Muscle of leg (tissue), 11 donors: ENCODE results near the gene CCDC91. TPM values are rescaled to one million over a fixed set of nuclear protein-coding genes. Genes with fewer than 3 reads are reported as not detected.
"Not testable (repeated sequence)": the region's sequence is repeated elsewhere in the genome, so short reads cannot be mapped to it uniquely, and the experiment has no call there.

Source experiments
- DNase-seq: peaks from one replicate; pipeline ENCODE4 v3.0.0; 2013
- H3K27ac ChIP-seq: one replicate; pipeline ENCODE4 v1.5.1; 2013; ENCODE audit warnings: mild to moderate bottlenecking, low read length, control low read depth
- H3K27me3 ChIP-seq: one replicate; pipeline ENCODE4 v1.6.1; 2013; ENCODE audit warnings: low read length; ENCODE audit not compliant: control insufficient read depth, insufficient read depth
- H3K36me3 ChIP-seq: one replicate; pipeline ENCODE4 v1.6.1; 2013; ENCODE audit warnings: low read length; ENCODE audit not compliant: control insufficient read depth, insufficient read depth
- H3K4me1 ChIP-seq: one replicate; pipeline ENCODE4 v1.6.1; 2013; ENCODE audit warnings: low read length; ENCODE audit not compliant: control insufficient read depth, insufficient read depth
- H3K4me3 ChIP-seq: one replicate; pipeline ENCODE4 v1.5.1; 2013; ENCODE audit warnings: low read length, control low read depth
- H3K9me3 ChIP-seq: replicated peaks from 2 replicates; pipeline ENCODE4 v1.6.1; 2013; ENCODE audit warnings: low read depth, low read length; ENCODE audit not compliant: control insufficient read depth
- WGBS: methylation state at CpG from one replicate; pipeline ENCODE4 v1.1.5; 2013; ENCODE audit warnings: missing lambda C conversion rate; ENCODE audit not compliant: insufficient coverage; 5-methylcytosine and 5-hydroxymethylcytosine counted together
- polyA plus RNA-seq, 8 donors: library from polyadenylated mRNA; unstranded; fragments of 120-200 nt; gene quantifications; one replicate each; pipeline versions ENCODE4 v1.2.1 to v1.2.3, GENCODE V29; 2013; ENCODE audit warnings: inconsistent platforms in 1 of 8, low replicate concordance in 1 of 8; ENCODE audit not compliant: insufficient read length in 8 of 8, insufficient read depth in 1 of 8
- total RNA-seq: library from RNA; stranded (reverse); fragments of 120-200 nt; gene quantifications from one replicate; pipeline ENCODE4 v1.2.4, GENCODE V29; 2013

CCDC91 gene
- total and polyA plus RNA-seq, 9 donors, result 18.5 to 30.0 (median 22.6) TPM

DNA sequence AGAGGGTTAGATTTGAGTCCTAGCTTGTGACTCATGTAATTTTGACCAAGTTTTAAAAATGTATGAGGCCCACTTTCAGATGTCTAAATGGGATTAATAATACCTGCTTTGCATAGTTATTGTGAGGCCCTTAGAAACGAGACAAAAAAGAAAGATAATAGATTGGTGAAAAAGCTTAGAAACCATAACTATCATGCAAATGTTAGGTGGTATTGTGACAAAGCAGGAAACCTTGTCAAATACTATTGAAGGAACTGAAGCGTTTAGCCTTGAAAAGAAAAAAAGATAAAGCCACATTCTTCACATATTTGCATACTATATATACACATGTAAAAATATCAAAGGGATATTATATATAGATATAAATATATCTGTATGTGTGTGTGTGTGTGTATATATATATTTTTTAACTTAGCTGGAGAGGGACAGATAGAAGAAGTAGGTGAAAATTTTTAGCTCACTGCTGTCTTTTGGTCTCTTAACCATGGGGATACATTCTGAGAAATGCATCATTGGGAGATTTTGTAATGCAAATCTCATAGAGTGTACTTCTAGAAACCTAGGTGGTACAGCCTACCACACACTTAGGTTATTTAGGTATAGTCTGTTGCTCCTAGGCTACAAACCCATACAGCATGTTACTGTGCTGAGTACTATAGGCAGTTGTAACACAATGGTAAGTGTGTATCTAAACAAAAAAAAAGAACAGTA lies 270.3 kb downstream of the CCDC91 start:
- no peaks in the 10 kb centered on the region for H3K9me3 ChIP-seq
- H3K36me3 ChIP-seq, result peaks cover 3% of the 10 kb centered on the region
- DNase-seq, result no peak
- no peaks in the 10 kb centered on the region for H3K4me1 ChIP-seq
- no peaks in the 10 kb centered on the region for H3K27me3 ChIP-seq
- no peak overlapping the region for H3K27ac ChIP-seq
- WGBS, result no CpG with 5 or more reads among the region's 2 CpGs
- H3K4me3 ChIP-seq, result no peak overlapping the region

DNA sequence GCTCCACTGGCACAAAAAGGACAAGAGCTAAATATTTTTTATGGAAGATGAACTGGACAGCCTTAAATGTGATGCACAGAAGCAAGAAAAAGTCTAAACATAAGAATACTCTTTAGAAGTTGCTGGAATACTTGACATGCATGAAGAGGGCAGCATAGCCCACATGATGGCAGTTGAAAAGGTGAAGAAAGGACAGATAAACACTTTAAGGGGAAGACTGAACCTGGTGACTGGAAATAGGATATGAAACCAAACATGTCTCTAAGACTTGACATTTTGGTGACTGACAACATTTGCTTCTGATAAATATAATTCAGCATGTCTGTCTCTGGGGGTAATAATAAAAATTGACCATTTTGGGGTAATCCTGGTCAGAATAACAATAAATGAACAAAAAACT lies 273.1 kb downstream of the CCDC91 start:
- H3K4me3 ChIP-seq, result no peak overlapping the region
- no peaks in the 10 kb centered on the region for H3K27me3 ChIP-seq

DNA sequence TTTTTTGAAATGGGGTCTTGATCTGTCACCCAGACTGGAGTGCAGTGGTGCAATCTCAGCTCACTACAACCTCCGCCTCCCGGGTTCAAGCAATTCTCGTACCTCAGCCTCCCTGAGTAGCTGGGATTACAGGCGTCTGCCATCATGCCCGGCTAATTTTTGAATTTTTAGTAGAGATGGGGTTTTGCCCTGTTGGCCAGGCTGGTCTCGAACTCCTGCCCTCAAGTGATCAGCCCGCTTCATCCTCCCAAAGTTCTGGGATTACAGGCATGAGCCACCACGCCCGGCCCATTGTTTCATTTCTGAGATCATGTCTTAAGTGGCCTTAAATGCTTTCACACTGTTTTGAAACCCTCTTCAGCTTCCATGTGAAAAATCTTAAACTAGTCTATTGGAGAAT lies 281.5 kb downstream of the CCDC91 start:
- H3K27ac ChIP-seq, H3K4me1 ChIP-seq, H3K9me3 ChIP-seq, DNase-seq, H3K27me3 ChIP-seq, H3K36me3 ChIP-seq, H3K4me3 ChIP-seq: not testable (repeated sequence)
- WGBS, result 96% methylated on average over 5 of the region's 9 CpGs

More for the DNA sequence above, 273.1 kb downstream of the CCDC91 start:
- no peaks in the 10 kb centered on the region for H3K4me1 ChIP-seq
- H3K36me3 ChIP-seq, result peaks cover 3% of the 10 kb centered on the region
- H3K9me3 ChIP-seq, result no peaks in the 10 kb centered on the region
- DNase-seq, result no peak
- H3K27ac ChIP-seq, result no peak overlapping the region

DNA sequence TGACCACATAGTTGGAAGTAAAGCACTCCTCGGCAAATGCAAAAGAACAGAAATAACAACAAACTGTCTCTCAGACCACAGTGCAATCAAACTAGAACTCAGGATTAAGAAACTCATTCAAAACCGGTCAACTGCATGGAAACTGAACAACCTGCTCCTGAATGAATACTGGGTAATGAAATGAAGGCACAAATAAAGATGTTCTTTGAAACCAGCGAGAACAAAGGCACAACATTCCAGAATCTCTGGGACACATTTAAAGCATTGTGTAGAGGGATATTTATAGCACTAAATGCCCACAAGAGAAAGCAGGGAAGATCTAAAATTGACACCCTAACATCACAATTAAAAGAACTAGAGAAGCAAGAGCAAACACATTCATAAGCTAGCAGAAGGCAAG lies 285.9 kb downstream of the CCDC91 start:
- not testable (repeated sequence) for H3K4me3 ChIP-seq, DNase-seq, H3K4me1 ChIP-seq, H3K9me3 ChIP-seq, H3K27me3 ChIP-seq, H3K27ac ChIP-seq, H3K36me3 ChIP-seq
- 67% methylated on average over 1 of the region's 3 CpGs for WGBS

DNA sequence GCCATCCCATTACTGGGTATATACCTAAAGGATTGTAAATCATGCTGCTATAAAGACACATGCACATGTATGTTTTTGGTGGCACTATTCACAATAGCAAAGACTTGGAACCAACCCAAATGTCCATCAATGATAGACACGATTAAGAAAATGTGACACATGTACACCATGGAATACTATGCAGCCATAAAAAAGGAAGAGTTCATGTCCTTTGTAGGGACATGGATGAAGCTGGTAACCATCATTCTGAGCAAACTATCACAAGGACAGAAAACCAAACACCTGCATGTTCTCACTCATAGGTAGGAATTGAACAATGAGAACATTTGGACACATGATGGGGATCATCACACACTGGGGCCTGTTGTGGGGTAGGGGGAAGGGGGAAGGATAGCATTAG lies 288.8 kb downstream of the CCDC91 start:
- WGBS, result no CpG with 5 or more reads among the region's 1 CpG
- not testable (repeated sequence) for H3K9me3 ChIP-seq, H3K27me3 ChIP-seq, H3K27ac ChIP-seq, H3K4me3 ChIP-seq, H3K4me1 ChIP-seq, DNase-seq, H3K36me3 ChIP-seq

DNA sequence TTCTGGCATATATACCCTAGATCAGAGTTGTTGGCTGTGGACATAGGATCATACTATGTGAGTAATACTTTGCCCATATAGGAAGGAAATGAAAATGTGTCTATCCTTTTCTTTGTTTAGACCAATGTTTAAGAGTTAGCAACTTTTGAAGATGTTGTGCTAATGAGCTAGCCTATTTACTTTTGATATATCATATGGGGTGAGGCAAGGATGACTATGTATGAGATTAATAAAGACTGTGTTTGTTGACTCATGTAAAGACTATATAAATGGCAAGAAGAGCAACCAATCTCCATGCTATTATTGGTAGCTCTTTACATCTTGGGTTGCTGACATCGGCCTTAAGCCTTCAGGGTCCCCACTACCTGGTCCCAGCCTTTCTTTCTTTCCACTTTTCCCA lies 289.4 kb downstream of the CCDC91 start:
- no peaks in the 10 kb centered on the region for H3K36me3 ChIP-seq
- no peak overlapping the region for H3K27ac ChIP-seq
- no peaks in the 10 kb centered on the region for H3K9me3 ChIP-seq
- H3K4me1 ChIP-seq, result no peaks in the 10 kb centered on the region
- no peak overlapping the region for H3K4me3 ChIP-seq
- DNase-seq, result no peak
- whole genome bisulfite sequencing, result 89% methylated on average over 1 of the region's 1 CpG
- H3K27me3 ChIP-seq, result no peaks in the 10 kb centered on the region

DNA sequence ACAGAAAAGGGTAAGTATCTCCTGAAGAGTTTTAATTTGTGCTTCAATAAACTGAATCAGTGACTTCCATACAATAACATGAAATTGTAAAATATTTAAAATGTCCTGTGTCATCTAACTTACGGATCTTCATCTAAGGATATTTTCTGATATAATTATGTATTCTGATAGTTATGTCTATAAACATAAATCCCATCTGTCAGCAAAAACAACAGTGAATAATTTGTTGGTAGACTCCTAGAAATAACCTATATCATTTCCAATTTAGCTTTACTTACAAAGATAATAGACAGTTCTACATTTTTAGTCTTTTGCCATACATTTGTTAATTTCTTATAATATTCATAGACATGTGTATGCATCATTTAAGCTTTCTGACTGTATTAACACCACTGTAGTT lies 293.9 kb downstream of the CCDC91 start:
- no peak overlapping the region for H3K27ac ChIP-seq
- no peaks in the 10 kb centered on the region for H3K27me3 ChIP-seq
- WGBS, result no CpG with 5 or more reads among the region's 1 CpG
- no peaks in the 10 kb centered on the region for H3K9me3 ChIP-seq
- H3K4me3 ChIP-seq, result no peak overlapping the region
- H3K36me3 ChIP-seq, result no peaks in the 10 kb centered on the region
- H3K4me1 ChIP-seq, result no peaks in the 10 kb centered on the region
- DNase-seq, result no peak

DNA sequence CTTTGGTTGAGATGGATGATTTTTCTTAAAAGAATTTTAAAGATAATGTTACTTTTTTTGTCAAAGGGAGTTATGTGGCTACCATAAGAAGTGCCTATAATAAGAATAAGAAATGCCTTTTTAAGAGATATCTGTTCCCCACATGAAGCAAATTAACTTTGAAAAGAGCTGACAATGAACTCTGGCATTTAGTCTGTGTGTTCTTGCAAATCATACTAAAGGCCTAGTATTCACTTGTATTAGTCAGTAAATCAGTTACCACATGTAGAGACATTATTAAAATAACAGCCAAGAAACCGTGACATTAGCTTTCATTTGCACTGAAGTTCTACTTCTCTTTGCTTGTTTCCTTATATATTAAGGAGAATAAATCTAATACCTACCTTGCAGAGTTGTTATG lies 296.3 kb downstream of the CCDC91 start:
- Histone ChIP-seq H3K9me3 (no peaks in the 10 kb centered on the region), H3K27ac (no peak overlapping the region), H3K4me3 (no peak overlapping the region), H3K27me3 (no peaks in the 10 kb centered on the region), H3K36me3 (no peaks in the 10 kb centered on the region), H3K4me1 (no peaks in the 10 kb centered on the region)
- no CpG with 5 or more reads among the region's 1 CpG for WGBS
- DNase-seq, result no peak

DNA sequence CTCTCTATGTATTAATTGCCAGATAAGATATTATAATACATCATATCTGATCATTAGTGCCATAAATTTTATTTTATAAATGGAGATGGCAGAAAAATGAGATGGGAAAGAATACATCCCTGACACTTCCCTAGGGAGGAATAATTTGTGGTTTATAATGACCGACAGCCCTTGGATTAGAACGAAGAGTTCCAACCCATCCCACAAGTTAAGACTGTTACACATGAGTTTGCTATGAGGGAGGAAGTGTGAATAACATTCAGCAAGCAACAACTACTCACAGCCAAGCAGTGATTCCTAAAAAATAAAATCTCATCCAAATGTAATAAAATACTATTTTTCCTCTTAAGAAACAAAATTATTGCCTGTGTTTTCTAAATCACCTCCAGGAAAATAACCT lies 299.0 kb downstream of the CCDC91 start:
- no peaks in the 10 kb centered on the region for H3K27me3 ChIP-seq
- no CpG with 5 or more reads among the region's 2 CpGs for WGBS
- no peaks in the 10 kb centered on the region for H3K4me1 ChIP-seq
- H3K9me3 ChIP-seq, result no peaks in the 10 kb centered on the region
- no peak overlapping the region for H3K27ac ChIP-seq
- DNase-seq, result peak; percentile 70
- H3K4me3 ChIP-seq, result no peak overlapping the region
- no peaks in the 10 kb centered on the region for H3K36me3 ChIP-seq

DNA sequence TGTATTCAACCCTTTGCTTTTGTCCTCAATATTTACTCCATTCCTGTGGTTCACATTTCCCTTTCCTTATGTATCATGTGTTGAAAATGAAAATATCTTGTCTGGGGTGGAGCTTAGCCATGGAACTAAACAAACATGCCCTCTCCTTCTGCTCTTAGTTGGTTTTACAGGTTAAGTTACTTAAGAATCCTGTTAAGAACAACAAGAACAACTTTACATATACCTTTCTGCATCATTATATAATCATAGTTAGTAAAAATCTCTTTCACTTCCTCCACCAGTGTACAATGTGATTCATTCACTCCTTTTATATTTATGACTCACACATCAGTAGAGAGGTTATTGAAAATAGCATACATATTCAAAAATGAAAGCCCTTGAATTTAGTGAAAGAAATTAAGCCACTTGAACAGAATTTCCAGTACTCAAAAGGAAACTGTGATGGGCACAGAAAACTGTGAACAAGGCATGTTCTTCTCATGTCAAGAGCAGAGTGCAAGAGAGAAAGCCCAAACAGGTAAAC lies 307.7 kb downstream of the CCDC91 start:
- no peaks in the 10 kb centered on the region for H3K36me3 ChIP-seq
- no peak overlapping the region for H3K27ac ChIP-seq
- no peak overlapping the region for H3K4me3 ChIP-seq
- DNase-seq, result no peak
- no peaks in the 10 kb centered on the region for H3K9me3 ChIP-seq
- H3K4me1 ChIP-seq, result no peaks in the 10 kb centered on the region
- H3K27me3 ChIP-seq, result no peaks in the 10 kb centered on the region

DNA sequence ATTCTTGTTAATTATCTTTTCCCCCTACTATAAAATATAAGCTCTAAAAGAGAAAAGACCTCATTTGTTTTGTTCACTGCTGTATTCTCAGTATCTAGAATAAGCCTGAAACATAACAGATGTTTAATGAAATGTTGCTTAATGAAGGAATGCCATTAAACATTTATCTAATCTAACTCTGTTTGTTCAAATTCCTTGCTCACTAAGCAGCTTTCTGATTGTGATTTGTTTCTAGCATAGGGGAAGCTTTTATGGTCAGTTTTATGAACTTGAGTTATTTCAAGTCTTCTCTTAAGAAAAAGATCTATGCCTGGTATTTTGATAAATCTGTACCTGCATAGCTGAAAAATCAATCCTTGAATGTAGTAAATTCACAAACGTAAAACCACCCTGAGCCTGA lies 308.6 kb downstream of the CCDC91 start:
- Histone ChIP-seq H3K27me3 (no peaks in the 10 kb centered on the region), H3K4me1 (no peaks in the 10 kb centered on the region), H3K36me3 (no peaks in the 10 kb centered on the region), H3K9me3 (no peaks in the 10 kb centered on the region), H3K4me3 (no peak overlapping the region), H3K27ac (no peak overlapping the region)
- WGBS, result no CpG with 5 or more reads among the region's 1 CpG
- DNase-seq, result no peak
